ENCODE measurements around the gene DLST. TPM values are rescaled to one million over a fixed set of nuclear protein-coding genes. Genes with fewer than 3 reads are reported as not detected.

The DLST gene
- total RNA-seq, 2 donors from 2014 or later = 68.6 to 91.6 TPM

DNA sequence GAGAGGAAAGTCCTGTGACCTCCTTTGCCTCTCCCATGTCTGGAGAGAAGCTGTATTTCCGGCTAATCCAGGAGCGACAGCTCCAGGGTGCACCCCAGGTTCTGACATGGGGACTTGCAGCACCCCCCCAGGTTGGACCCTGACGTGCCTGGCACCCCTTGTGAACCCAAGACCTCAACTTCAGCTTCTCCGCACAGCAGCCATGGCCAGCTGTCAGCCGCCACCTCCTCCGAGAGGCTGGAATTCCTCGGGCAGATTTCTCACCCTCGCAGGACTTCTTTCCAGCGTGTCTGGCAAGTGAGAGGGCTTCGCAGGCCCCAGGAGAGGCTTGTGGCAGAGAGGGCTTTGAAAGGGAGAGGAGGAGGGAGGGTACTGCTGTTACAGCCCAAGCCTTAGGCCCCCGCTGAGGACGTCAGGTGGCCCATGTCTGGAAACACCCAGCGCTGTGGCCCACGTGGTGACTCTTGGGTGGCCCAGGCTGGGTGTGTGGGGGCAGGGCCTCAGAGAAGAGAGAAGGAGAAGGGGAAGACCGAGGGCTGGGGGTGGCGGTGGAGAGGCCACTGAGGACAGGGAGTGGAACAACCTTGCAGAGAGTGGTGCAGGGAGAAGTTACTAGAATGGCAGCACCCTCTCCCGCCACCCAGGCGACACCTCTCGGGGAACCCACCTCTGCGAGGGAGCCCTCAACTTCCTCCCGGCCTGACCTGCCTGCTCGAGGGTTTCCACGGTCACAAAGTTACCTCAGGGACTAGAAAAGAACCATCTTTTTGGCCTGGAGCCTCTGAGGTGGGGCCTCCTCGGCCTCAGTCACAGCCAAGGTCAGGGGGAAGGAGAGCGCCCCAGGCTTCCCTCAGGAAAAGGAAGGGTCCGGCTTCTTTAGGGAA lies 53.0 kb downstream of the DLST start:
- DNase-seq (ENCODE audit: low spot score) (no peak), ATAC-seq (ENCODE audit: insufficient number of reproducible peaks, low FRiP score, low read depth) (no peak)
- TF ChIP-seq, protein P1, sequence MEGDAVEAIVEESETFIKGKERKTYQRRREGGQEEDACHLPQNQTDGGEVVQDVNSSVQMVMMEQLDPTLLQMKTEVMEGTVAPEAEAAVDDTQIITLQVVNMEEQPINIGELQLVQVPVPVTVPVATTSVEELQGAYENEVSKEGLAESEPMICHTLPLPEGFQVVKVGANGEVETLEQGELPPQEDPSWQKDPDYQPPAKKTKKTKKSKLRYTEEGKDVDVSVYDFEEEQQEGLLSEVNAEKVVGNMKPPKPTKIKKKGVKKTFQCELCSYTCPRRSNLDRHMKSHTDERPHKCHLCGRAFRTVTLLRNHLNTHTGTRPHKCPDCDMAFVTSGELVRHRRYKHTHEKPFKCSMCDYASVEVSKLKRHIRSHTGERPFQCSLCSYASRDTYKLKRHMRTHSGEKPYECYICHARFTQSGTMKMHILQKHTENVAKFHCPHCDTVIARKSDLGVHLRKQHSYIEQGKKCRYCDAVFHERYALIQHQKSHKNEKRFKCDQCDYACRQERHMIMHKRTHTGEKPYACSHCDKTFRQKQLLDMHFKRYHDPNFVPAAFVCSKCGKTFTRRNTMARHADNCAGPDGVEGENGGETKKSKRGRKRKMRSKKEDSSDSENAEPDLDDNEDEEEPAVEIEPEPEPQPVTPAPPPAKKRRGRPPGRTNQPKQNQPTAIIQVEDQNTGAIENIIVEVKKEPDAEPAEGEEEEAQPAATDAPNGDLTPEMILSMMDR (IDR thresholded peaks at IDR 0.05) = no peak
- Histone ChIP-seq H3K9me3 (no peaks in the 10 kb centered on the region), H3K4me1 (ENCODE audit: control insufficient read depth in 1 of 2, low read depth in 2 of 2) (peaks cover 9 to 28% of the 10 kb centered on the region in 2 donors), H3K27ac (no peak overlapping the region), H3K4me3 (no peak overlapping the region), H3K27me3 (replicated peaks; ENCODE audit: insufficient read depth) (no peaks in the 10 kb centered on the region), H3K36me3 (no peaks in the 10 kb centered on the region)

DNA sequence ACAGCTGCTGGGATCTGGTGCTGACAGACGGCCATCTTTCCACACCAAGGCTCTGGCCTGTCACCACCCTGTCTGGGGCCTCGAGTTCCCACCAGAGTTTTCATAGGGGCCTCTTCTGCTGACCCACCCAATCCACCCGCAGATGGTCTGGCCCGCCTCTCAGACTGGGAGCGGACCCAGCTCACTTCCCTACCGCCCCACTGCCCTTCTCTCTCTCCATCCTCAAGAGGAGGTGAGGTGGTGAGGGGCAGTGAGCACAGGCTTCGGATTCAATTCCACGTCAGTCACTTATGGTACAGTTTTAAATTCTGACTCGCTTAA lies 53.6 kb downstream of the DLST start:
- no peaks in the 10 kb centered on the region for H3K36me3 ChIP-seq
- DNase-seq (ENCODE audit: low spot score) (no peak), ATAC-seq (ENCODE audit: insufficient number of reproducible peaks, low FRiP score, low read depth) (no peak)
- H3K4me3 ChIP-seq = no peak overlapping the region
- peaks cover 14 to 34% of the 10 kb centered on the region in 2 donors for H3K4me1 ChIP-seq (ENCODE audit: control insufficient read depth in 1 of 2, low read depth in 2 of 2)
- no peaks in the 10 kb centered on the region for H3K9me3 ChIP-seq
- no peaks in the 10 kb centered on the region for H3K27me3 ChIP-seq (replicated peaks; ENCODE audit: insufficient read depth)
- no peak overlapping the region for H3K27ac ChIP-seq
- TF ChIP-seq, protein P1 (IDR thresholded peaks at IDR 0.05) = no peak

DNA sequence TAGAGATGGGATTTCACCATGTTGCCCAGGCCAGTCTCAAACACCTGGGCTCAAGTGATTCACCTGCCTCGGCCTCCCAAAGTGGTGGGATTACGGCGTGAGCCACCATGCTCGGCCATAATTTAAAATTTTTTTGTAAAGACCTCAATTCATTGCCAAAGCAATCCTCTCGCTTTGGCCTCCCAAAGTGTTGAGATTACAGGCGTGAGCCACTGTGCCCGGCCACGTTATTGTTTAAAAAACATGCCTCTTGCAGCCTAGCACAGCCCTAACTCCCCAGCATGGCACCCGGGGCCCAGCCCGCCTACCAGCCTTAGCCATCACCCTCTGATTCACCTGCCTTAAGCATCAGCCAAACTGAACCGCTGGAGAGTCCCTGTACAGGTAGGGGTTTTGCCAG lies 54.4 kb downstream of the DLST start:
- Histone ChIP-seq H3K36me3 (no peaks in the 10 kb centered on the region), H3K4me3 (no peak overlapping the region), H3K9me3 (no peaks in the 10 kb centered on the region), H3K27me3 (replicated peaks; ENCODE audit: insufficient read depth) (no peaks in the 10 kb centered on the region), H3K27ac (no peak overlapping the region), H3K4me1 (ENCODE audit: control insufficient read depth in 1 of 2, low read depth in 2 of 2) (peaks cover 22 to 42% of the 10 kb centered on the region in 2 donors)
- DNase-seq (ENCODE audit: low spot score) = no peak
- no peak for ATAC-seq (ENCODE audit: insufficient number of reproducible peaks, low FRiP score, low read depth)
- TF ChIP-seq, protein P1 (IDR thresholded peaks at IDR 0.05) = no peak

DNA sequence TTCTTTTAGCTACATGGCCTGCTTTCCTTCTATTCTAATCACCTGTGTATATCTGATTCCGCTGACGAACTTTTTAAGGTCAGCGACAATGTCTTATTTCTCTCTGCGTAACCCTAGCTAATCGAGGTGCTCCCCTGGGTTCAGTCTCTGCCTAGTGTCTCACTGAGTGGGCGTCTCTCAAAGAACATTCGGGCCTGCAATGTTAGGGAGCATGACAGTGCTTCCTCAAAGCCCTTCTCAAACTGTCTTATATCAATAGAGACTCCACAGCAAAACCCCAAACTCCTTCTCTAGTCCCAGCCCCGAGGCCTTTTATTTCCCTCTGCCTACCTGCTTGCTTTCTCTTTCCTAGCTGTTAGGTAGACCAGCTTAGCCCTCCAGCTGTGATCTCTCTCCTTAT lies 55.0 kb downstream of the DLST start:
- DNase-seq (ENCODE audit: low spot score) = no peak
- no peak overlapping the region for H3K27ac ChIP-seq
- peaks cover 28 to 48% of the 10 kb centered on the region in 2 donors for H3K4me1 ChIP-seq (ENCODE audit: control insufficient read depth in 1 of 2, low read depth in 2 of 2)
- no peaks in the 10 kb centered on the region for H3K9me3 ChIP-seq
- TF ChIP-seq, protein P1 (IDR thresholded peaks at IDR 0.05) = no peak
- no peak for ATAC-seq (ENCODE audit: insufficient number of reproducible peaks, low FRiP score, low read depth)
- H3K27me3 ChIP-seq (replicated peaks; ENCODE audit: insufficient read depth) = no peaks in the 10 kb centered on the region
- no peak overlapping the region for H3K4me3 ChIP-seq
- H3K36me3 ChIP-seq = no peaks in the 10 kb centered on the region

DNA sequence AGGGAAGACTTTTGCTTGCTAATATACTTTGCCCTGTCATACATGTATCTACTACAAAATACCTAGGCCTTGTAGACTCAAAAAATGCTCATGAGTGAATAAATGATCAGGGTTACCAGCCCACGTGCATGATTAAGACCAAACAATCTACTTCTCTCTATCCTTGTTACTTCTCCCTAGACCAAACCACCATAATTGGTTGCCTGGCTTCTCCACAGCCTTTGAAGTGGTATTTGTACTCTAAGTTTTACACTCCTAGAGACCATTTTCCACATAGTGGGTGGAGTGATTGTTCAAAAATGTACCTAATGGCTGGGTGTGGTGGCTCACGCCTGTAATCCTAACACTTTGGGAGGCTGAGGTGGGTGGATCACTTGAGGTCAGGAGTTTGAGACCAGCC lies 55.5 kb downstream of the DLST start:
- peaks cover 33 to 52% of the 10 kb centered on the region in 2 donors for H3K4me1 ChIP-seq (ENCODE audit: control insufficient read depth in 1 of 2, low read depth in 2 of 2)

More for the DNA sequence above, 55.5 kb downstream of the DLST start:
- Histone ChIP-seq H3K4me3 (no peak overlapping the region), H3K36me3 (no peaks in the 10 kb centered on the region), H3K27ac (no peak overlapping the region), H3K9me3 (no peaks in the 10 kb centered on the region), H3K27me3 (replicated peaks; ENCODE audit: insufficient read depth) (no peaks in the 10 kb centered on the region)
- no peak for DNase-seq (ENCODE audit: low spot score)
- ATAC-seq (ENCODE audit: insufficient number of reproducible peaks, low FRiP score, low read depth) = no peak
- TF ChIP-seq, protein P1 (IDR thresholded peaks at IDR 0.05) = no peak
